ENCODE results near the gene PML. TPM values are rescaled to one million over a fixed set of nuclear protein-coding genes. Genes with fewer than 3 reads are reported as not detected.
"Not testable (repeated sequence)": the region's sequence is repeated elsewhere in the genome, so short reads cannot be mapped to it uniquely, and the experiment has no call there.

PML gene
- total RNA-seq, 1 donor from 2014 or later, result 15.3 TPM

GRCh38 chr15:74095610-74096009 lies 101.1 kb downstream of the PML start:
- not testable (repeated sequence) for H3K4me3 Mint-ChIP-seq; H3K79me2 ChIP-seq (ENCODE audit: low read depth); H3K4me3 ChIP-seq; H3K9me3 ChIP-seq (ENCODE audit: low read depth); H4K20me1 ChIP-seq (ENCODE audit: low read depth); DNase-seq (ENCODE audit: low spot score); H3K9me3 Mint-ChIP-seq; H3K36me3 ChIP-seq; H3K27ac ChIP-seq; H3K4me1 ChIP-seq; H3K27ac Mint-ChIP-seq; H3K4me1 Mint-ChIP-seq; H2AFZ ChIP-seq (replicated peaks); H3K27me3 ChIP-seq; H3K9ac ChIP-seq; H3F3A ChIP-seq (ENCODE audit: low read depth); H3K4me2 ChIP-seq; H3K27me3 Mint-ChIP-seq (ENCODE audit: insufficient read depth, low read depth); H3K36me3 Mint-ChIP-seq

GRCh38 chr15:74096753-74097474 lies 102.4 kb downstream of the PML start:
- not testable (repeated sequence) for H3K9me3 Mint-ChIP-seq; H3K9me3 ChIP-seq (ENCODE audit: low read depth); H3K27me3 Mint-ChIP-seq (ENCODE audit: insufficient read depth, low read depth); H3K27me3 ChIP-seq; H3K4me1 ChIP-seq; H3K27ac Mint-ChIP-seq; H3K27ac ChIP-seq; H3K36me3 ChIP-seq; H3K4me1 Mint-ChIP-seq; H3K4me3 Mint-ChIP-seq; H3K36me3 Mint-ChIP-seq; H3K4me2 ChIP-seq; H3F3A ChIP-seq (ENCODE audit: low read depth); H3K4me3 ChIP-seq; H3K79me2 ChIP-seq (ENCODE audit: low read depth); DNase-seq (ENCODE audit: low spot score); H3K9ac ChIP-seq; H4K20me1 ChIP-seq (ENCODE audit: low read depth); H2AFZ ChIP-seq (replicated peaks)

Small RNAs within 50 kb of the gene (small RNA-seq; reads per million reads assigned to genes)
- gene RN7SL429P, result not detected

Other genes with a start within 250 kb of the PML start
- 0.17 and 1.1 TPM in 2 replicates for gene INSYN1, start 241.4 kb upstream of the PML start, total RNA-seq (ENCODE audit: low replicate concordance)
- not detected in 2 replicates for gene TBC1D21, start 121.2 kb upstream of the PML start, total RNA-seq (ENCODE audit: low replicate concordance)
- 5.3 and 28.1 TPM in 2 replicates for gene LOXL1, start 68.3 kb upstream of the PML start, total RNA-seq (ENCODE audit: low replicate concordance)
- 2.0 and 4.7 TPM in 2 replicates for gene STOML1, start 2.4 kb upstream of the PML start, total RNA-seq (ENCODE audit: low replicate concordance)
- gene GOLGA6A, start 87.8 kb downstream of the PML start, total RNA-seq (ENCODE audit: low replicate concordance), result 0.04 and 0.59 TPM in 2 replicates
- gene ISLR2, start 135.9 kb downstream of the PML start, total RNA-seq (ENCODE audit: low replicate concordance), result not detected in 2 replicates
- 0.68 TPM in 1 of 2 replicates, not detected in the other for gene ISLR, start 179.0 kb downstream of the PML start, total RNA-seq (ENCODE audit: low replicate concordance)
- gene STRA6, start 208.1 kb downstream of the PML start, total RNA-seq (ENCODE audit: low replicate concordance), result 3.1 and 5.9 TPM in 2 replicates
- 1.9 TPM in 1 of 2 replicates, not detected in the other for gene CCDC33, start 241.6 kb downstream of the PML start, total RNA-seq (ENCODE audit: low replicate concordance)

Measured in neural progenitor cell (in vitro differentiated cells).